ENCODE measurements around the gene RND1. TPM values are rescaled to one million over a fixed set of nuclear protein-coding genes. Genes with fewer than 3 reads are reported as not detected.

The RND1 gene
- total and polyA plus RNA-seq, 2 of the 13 experiments (the other 11 are each of a cell fraction or from before 2014, with no cell fraction given) = 1.8 to 1.9 TPM

DNA sequence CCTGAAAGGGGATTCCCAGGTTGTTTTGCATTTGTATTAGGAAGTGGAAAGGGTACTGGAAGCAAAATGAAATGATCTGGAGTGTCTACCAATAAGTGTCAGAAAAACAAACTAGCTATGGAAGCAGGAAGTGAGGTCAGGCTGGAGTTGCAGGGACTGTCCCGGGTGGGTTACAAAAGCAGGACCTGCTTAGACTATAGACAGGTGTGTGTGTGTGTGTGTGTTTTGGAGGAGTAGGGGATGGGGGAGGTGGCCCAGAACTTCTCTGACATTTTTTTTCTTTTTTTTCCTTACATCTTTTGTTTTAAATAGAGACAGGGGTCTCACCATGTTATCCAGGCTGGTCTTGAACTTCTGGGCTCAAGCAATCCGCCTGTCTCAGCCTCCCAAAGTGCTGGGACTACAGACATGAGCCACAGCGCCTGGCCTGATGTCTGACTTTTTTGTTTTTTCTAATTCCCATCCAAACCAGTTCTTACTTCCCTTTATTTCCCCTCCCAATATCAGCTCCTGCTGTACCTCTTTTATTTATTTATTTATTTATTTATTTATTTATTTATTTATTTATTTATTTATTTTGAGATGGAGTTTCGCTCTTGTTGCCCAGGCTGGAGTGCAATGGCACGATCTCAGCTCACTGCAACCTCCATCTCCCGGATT lies 512 bp upstream of the RND1 start (continued):
- TF ChIP-seq, protein P1, sequence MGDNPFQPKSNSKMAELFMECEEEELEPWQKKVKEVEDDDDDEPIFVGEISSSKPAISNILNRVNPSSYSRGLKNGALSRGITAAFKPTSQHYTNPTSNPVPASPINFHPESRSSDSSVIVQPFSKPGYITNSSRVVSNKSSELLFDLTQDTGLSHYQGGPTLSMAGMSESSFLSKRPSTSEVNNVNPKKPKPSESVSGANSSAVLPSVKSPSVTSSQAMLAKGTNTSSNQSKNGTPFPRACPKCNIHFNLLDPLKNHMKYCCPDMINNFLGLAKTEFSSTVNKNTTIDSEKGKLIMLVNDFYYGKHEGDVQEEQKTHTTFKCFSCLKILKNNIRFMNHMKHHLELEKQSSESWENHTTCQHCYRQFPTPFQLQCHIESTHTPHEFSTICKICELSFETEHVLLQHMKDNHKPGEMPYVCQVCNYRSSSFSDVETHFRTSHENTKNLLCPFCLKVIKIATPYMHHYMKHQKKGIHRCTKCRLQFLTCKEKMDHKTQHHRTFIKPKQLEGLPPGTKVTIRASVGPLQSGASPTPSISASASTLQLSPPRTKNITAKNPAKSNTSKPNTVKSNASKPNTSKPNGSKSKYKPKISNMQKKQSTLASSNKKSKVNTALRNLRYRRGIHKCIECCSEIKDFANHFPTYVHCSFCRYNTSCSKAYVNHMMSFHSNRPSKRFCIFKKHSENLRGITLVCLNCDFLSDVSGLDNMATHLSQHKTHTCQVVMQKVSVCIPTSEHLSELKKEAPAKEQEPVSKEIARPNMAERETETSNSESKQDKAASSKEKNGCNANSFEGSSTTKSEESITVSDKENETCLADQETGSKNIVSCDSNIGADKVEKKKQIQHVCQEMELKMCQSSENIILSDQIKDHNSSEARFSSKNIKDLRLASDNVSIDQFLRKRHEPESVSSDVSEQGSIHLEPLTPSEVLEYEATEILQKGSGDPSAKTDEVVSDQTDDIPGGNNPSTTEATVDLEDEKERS (CRISPR knock-in tag; IDR thresholded peaks at IDR 0.05) = no peak
- TF ChIP-seq, protein P2, sequence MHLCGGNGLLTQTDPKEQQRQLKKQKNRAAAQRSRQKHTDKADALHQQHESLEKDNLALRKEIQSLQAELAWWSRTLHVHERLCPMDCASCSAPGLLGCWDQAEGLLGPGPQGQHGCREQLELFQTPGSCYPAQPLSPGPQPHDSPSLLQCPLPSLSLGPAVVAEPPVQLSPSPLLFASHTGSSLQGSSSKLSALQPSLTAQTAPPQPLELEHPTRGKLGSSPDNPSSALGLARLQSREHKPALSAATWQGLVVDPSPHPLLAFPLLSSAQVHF (CRISPR knock-in tag; IDR thresholded peaks at IDR 0.05) = no peak
- TF ChIP-seq NR3C1 (CRISPR knock-in tag; IDR thresholded peaks at IDR 0.05) (no peak), MBD4 (IDR thresholded peaks at IDR 0.05; ENCODE audit: borderline replicate concordance, low read length) (no peak), ARNT (IDR thresholded peaks at IDR 0.05) (no peak), NFIB (CRISPR knock-in tag; IDR thresholded peaks at IDR 0.05; ENCODE audit: borderline replicate concordance) (no peak), TMF1 (CRISPR knock-in tag; IDR thresholded peaks at IDR 0.05; ENCODE audit: low read depth) (no peak), CBX1 (IDR thresholded peaks at IDR 0.05; ENCODE audit: low read depth) (no peak), GABPB1 (CRISPR knock-in tag; IDR thresholded peaks at IDR 0.05) (peak; percentile 41; the same call in 1 of the 2 replicates), KDM6A (CRISPR knock-in tag; IDR thresholded peaks at IDR 0.05; ENCODE audit: low read depth) (no peak), TOE1 (CRISPR knock-in tag; IDR thresholded peaks at IDR 0.05) (0 out of 2 replicates have a peak, but pooled peaks have one; percentile 10), CCAR2 (optimal IDR thresholded peaks at IDR 0.05; ENCODE audit: low read depth, low read length) (no peak), REL (CRISPR knock-in tag; conservative IDR thresholded peaks at IDR 0.05) (no peak)
- TF ChIP-seq, protein P3, sequence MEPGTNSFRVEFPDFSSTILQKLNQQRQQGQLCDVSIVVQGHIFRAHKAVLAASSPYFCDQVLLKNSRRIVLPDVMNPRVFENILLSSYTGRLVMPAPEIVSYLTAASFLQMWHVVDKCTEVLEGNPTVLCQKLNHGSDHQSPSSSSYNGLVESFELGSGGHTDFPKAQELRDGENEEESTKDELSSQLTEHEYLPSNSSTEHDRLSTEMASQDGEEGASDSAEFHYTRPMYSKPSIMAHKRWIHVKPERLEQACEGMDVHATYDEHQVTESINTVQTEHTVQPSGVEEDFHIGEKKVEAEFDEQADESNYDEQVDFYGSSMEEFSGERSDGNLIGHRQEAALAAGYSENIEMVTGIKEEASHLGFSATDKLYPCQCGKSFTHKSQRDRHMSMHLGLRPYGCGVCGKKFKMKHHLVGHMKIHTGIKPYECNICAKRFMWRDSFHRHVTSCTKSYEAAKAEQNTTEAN (CRISPR knock-in tag; conservative IDR thresholded peaks at IDR 0.05) = no peak
- TF ChIP-seq, protein P4, sequence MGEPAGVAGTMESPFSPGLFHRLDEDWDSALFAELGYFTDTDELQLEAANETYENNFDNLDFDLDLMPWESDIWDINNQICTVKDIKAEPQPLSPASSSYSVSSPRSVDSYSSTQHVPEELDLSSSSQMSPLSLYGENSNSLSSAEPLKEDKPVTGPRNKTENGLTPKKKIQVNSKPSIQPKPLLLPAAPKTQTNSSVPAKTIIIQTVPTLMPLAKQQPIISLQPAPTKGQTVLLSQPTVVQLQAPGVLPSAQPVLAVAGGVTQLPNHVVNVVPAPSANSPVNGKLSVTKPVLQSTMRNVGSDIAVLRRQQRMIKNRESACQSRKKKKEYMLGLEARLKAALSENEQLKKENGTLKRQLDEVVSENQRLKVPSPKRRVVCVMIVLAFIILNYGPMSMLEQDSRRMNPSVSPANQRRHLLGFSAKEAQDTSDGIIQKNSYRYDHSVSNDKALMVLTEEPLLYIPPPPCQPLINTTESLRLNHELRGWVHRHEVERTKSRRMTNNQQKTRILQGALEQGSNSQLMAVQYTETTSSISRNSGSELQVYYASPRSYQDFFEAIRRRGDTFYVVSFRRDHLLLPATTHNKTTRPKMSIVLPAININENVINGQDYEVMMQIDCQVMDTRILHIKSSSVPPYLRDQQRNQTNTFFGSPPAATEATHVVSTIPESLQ (CRISPR knock-in tag; conservative IDR thresholded peaks at IDR 0.05) = no peak
- TF ChIP-seq, protein P5, sequence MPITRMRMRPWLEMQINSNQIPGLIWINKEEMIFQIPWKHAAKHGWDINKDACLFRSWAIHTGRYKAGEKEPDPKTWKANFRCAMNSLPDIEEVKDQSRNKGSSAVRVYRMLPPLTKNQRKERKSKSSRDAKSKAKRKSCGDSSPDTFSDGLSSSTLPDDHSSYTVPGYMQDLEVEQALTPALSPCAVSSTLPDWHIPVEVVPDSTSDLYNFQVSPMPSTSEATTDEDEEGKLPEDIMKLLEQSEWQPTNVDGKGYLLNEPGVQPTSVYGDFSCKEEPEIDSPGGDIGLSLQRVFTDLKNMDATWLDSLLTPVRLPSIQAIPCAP (CRISPR knock-in tag; IDR thresholded peaks at IDR 0.05; ENCODE audit: low read depth) = no peak
- TF ChIP-seq, protein P6, sequence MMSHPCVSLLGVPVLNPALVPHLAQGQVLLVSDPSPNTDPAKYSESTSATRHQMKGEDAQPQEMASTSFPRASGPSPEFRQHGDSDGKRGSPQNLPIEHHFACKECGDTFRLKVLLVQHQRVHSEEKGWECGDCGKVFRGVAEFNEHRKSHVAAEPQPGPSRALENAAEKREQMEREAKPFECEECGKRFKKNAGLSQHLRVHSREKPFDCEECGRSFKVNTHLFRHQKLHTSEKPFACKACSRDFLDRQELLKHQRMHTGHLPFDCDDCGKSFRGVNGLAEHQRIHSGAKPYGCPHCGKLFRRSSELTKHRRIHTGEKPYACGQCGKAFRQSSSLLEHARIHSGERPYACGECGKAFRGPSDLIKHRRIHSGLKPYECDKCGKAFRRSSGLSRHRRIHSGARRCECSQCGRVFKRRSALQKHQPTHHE (CRISPR knock-in tag; IDR thresholded peaks at IDR 0.05; ENCODE audit: borderline replicate concordance) = no peak
- TF ChIP-seq, protein P7, sequence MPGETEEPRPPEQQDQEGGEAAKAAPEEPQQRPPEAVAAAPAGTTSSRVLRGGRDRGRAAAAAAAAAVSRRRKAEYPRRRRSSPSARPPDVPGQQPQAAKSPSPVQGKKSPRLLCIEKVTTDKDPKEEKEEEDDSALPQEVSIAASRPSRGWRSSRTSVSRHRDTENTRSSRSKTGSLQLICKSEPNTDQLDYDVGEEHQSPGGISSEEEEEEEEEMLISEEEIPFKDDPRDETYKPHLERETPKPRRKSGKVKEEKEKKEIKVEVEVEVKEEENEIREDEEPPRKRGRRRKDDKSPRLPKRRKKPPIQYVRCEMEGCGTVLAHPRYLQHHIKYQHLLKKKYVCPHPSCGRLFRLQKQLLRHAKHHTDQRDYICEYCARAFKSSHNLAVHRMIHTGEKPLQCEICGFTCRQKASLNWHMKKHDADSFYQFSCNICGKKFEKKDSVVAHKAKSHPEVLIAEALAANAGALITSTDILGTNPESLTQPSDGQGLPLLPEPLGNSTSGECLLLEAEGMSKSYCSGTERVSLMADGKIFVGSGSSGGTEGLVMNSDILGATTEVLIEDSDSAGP (CRISPR knock-in tag; IDR thresholded peaks at IDR 0.05; ENCODE audit: borderline replicate concordance) = peak; percentile 80; the same call in 1 of the 2 replicates

Data from HepG2 (cell line).